ENCODE measurements around the gene SPATS2.

DNA sequence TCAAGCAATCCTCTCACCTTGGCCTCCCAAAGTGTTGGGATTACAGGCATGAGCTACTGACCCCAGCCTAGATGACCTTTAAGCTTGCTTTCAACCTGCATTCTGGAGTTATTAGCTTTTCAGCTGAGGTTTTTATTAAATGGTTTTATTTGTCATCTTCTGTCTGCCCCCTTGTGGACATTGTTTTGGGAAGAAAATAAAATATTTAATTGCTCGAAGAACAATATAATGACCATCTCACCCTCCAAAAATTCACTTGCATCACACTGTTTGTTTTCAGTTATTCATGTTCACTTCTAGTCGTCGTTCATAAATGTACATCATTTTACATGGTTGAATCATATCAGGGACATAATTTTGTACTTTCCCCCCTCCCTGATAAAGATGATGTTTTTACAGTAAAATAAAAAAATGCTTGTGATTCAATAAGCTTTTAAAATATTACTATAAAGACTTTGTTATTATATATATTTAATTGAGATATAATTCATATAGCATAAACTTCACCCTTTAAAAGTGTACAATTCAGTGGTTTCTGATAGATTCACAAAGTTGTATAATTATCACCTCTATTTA lies 10.1 kb upstream of the SPATS2 start:
- TF ChIP-seq, protein P1, sequence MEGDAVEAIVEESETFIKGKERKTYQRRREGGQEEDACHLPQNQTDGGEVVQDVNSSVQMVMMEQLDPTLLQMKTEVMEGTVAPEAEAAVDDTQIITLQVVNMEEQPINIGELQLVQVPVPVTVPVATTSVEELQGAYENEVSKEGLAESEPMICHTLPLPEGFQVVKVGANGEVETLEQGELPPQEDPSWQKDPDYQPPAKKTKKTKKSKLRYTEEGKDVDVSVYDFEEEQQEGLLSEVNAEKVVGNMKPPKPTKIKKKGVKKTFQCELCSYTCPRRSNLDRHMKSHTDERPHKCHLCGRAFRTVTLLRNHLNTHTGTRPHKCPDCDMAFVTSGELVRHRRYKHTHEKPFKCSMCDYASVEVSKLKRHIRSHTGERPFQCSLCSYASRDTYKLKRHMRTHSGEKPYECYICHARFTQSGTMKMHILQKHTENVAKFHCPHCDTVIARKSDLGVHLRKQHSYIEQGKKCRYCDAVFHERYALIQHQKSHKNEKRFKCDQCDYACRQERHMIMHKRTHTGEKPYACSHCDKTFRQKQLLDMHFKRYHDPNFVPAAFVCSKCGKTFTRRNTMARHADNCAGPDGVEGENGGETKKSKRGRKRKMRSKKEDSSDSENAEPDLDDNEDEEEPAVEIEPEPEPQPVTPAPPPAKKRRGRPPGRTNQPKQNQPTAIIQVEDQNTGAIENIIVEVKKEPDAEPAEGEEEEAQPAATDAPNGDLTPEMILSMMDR (conservative IDR thresholded peaks at IDR 0.05), result peak; percentile 82
- no peak for TF ChIP-seq ZFX (IDR thresholded peaks at IDR 0.05)

Measured in C4-2B (cell line).